BLaER1 treated with 17β-estradiol and CSF1 and Interleukin-3, amounts not matched to agents 10 nM and 100 nM (cell line): ENCODE data around the gene TMEM247.

ENCODE experiments used
- H3K27ac ChIP-seq, 11 experiments: shearing (Covaris generic); formaldehyde crosslinking; 2 replicates each; pipeline ENCODE4 v1.8.1; 2022
- H3K27me3 ChIP-seq, 11 experiments: shearing (Covaris generic); formaldehyde crosslinking; 2 replicates each; pipeline ENCODE4 v1.8.1; 2022
- H3K36me3 ChIP-seq, 11 experiments: shearing (Covaris generic); formaldehyde crosslinking; 2 replicates each; pipeline ENCODE4 v1.8.1; 2022
- H3K4me1 ChIP-seq, 10 experiments: shearing (Covaris generic); formaldehyde crosslinking; 2 replicates each; pipeline ENCODE4 v1.8.1; 2022
- H3K4me2 ChIP-seq, 11 experiments: shearing (Covaris generic); formaldehyde crosslinking; 2 replicates each; pipeline ENCODE4 v1.8.1; 2022
- H3K4me3 ChIP-seq, 10 experiments: shearing (Covaris generic); formaldehyde crosslinking; 2 replicates each; pipeline ENCODE4 v1.8.1; 2022
- H3K9ac ChIP-seq, 11 experiments: shearing (Covaris generic); formaldehyde crosslinking; 2 replicates each; pipeline ENCODE4 v1.8.1; 2022
- H3K9me3 ChIP-seq, 11 experiments: shearing (Covaris generic); formaldehyde crosslinking; replicated peaks in 1 of 11; 2 replicates each; pipeline ENCODE4 v1.8.1; 2022
- H4K20me1 ChIP-seq, 11 experiments: shearing (Covaris generic); formaldehyde crosslinking; 2 replicates each; pipeline ENCODE4 v1.8.1; 2022
- Cebpa-rat ChIP-seq, 11 experiments: shearing (Covaris generic); IDR thresholded peaks; 2 replicates each; pipeline ENCODE4 v1.8.1; 2022

TMEM247 gene

GRCh38 chr2:46508312-46508711 is 28.9 kb downstream of the TMEM247 start:
- no peaks in the 10 kb centered on the region for H3K27me3 ChIP-seq
- H3K36me3 ChIP-seq = no peaks in the 10 kb centered on the region
- H3K4me3 ChIP-seq = no peak overlapping the region
- peaks cover 0 to 22% (median 8%) of the 10 kb centered on the region in 10 experiments; a peak in 13 of 20 replicates for H3K4me1 ChIP-seq
- no peak overlapping the region for H3K27ac ChIP-seq
- TF ChIP-seq Cebpa-rat (IDR thresholded peaks at IDR 0.05) = no peak
- no peaks in the 10 kb centered on the region for H4K20me1 ChIP-seq
- H3K4me2 ChIP-seq = no peak overlapping the region
- H3K9ac ChIP-seq = no peak overlapping the region
- H3K9me3 ChIP-seq = peaks cover 0 to 13% (median 5%) of the 10 kb centered on the region in 11 experiments; a peak in 16 of 22 replicates

DNA sequence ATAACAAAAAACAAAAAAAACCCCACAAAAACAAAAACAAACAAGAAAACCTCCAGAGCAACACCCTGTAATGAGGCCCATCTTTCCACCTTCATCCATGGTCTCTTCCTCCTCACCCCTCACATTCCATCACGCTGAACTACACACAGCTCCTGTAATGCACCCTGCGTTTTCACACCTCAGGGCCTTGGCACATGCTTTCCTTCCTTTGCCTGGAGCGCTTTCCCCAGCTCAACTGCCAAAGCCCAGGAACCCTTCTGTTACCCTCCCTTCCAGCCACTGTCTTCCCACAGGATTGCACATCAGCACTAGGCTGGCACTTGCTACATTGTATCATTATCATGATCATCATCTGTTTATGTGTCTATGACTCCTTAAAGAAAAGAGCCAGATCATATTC is 29.4 kb downstream of the TMEM247 start:
- H3K36me3 ChIP-seq = no peaks in the 10 kb centered on the region; a peak in 1 of 22 replicates
- no peak overlapping the region for H3K4me3 ChIP-seq
- H3K27me3 ChIP-seq = no peaks in the 10 kb centered on the region
- peaks cover 0 to 18% (median 8%) of the 10 kb centered on the region in 10 experiments; a peak in 13 of 20 replicates for H3K4me1 ChIP-seq
- no peaks in the 10 kb centered on the region for H4K20me1 ChIP-seq
- no peak for TF ChIP-seq Cebpa-rat (IDR thresholded peaks at IDR 0.05)
- peaks cover 3 to 17% (median 10%) of the 10 kb centered on the region in 11 experiments; a peak in 19 of 22 replicates for H3K9me3 ChIP-seq
- no peak overlapping the region for H3K9ac ChIP-seq
- no peak overlapping the region for H3K27ac ChIP-seq
- H3K4me2 ChIP-seq = no peak overlapping the region

DNA sequence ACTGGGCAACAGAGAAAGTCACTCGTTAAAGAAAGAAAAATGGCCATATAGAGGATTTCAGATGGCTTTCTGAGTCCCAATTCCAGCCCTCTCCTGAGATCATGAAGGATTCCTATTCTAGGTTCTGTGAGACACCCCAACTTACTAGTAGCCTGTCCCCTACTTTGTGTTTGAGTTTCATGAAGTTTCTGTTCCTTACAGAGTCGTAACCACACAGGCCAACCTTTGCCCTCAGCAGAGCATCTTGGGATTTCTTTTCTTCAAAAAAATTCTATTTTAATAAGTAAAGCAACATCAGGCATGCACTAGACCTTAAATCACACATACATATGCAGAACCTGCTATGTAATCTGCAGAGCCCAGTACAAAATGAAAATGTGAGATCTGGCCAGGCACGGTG is 30.4 kb downstream of the TMEM247 start:
- Histone ChIP-seq H3K9me3 (peaks cover 13 to 28% (median 20%) of the 10 kb centered on the region in 11 experiments), H3K9ac (no peak overlapping the region), H3K27me3 (no peaks in the 10 kb centered on the region), H3K4me2 (no peak overlapping the region), H3K4me3 (no peak overlapping the region), H4K20me1 (no peaks in the 10 kb centered on the region), H3K4me1 (peaks cover 0 to 13% (median 7%) of the 10 kb centered on the region in 10 experiments; a peak in 12 of 20 replicates), H3K36me3 (peaks cover 0 to 6% (median 0%) of the 10 kb centered on the region in 11 experiments; a peak in 1 of 22 replicates), H3K27ac (no peak overlapping the region)
- TF ChIP-seq Cebpa-rat (IDR thresholded peaks at IDR 0.05) = no peak

- Histone ChIP-seq H3K9me3 (peaks cover 22 to 37% (median 29%) of the 10 kb centered on the region in 11 experiments), H3K4me1 (peaks cover 0 to 13% (median 7%) of the 10 kb centered on the region in 10 experiments; a peak in 12 of 20 replicates), H3K27ac (no peak overlapping the region), H3K9ac (no peak overlapping the region), H3K4me2 (no peak overlapping the region), H3K36me3 (peaks cover 0 to 6% (median 0%) of the 10 kb centered on the region in 11 experiments; a peak in 1 of 22 replicates), H3K27me3 (no peaks in the 10 kb centered on the region), H3K4me3 (no peak overlapping the region), H4K20me1 (no peaks in the 10 kb centered on the region)
- no peak for TF ChIP-seq Cebpa-rat (IDR thresholded peaks at IDR 0.05)
These were observed 31.3 kb downstream of the TMEM247 start for GRCh38 chr2:46510598-46511177.

GRCh38 chr2:46512185-46512584 is 32.8 kb downstream of the TMEM247 start:
- Histone ChIP-seq H3K9me3 (peaks cover 37 to 52% (median 44%) of the 10 kb centered on the region in 11 experiments), H3K4me1 (peaks cover 0 to 12% (median 0%) of the 10 kb centered on the region in 10 experiments; a peak in 7 of 20 replicates), H3K4me3 (no peak overlapping the region), H4K20me1 (no peaks in the 10 kb centered on the region), H3K4me2 (peak overlapping the region in 3 of 11 experiments; percentile 0 to 42 (median 10); a peak in 4 of 22 replicates), H3K36me3 (peaks cover 0 to 11% (median 0%) of the 10 kb centered on the region in 11 experiments; a peak in 1 of 22 replicates), H3K9ac (no peak overlapping the region), H3K27ac (no peak overlapping the region), H3K27me3 (no peaks in the 10 kb centered on the region)
- TF ChIP-seq Cebpa-rat (IDR thresholded peaks at IDR 0.05) = no peak

- H3K4me2 ChIP-seq = no peak overlapping the region
- H3K4me3 ChIP-seq = no peak overlapping the region
- TF ChIP-seq Cebpa-rat (IDR thresholded peaks at IDR 0.05) = no peak
- H3K27ac ChIP-seq = no peak overlapping the region
- H4K20me1 ChIP-seq = no peaks in the 10 kb centered on the region
- peaks cover 41 to 57% (median 51%) of the 10 kb centered on the region in 11 experiments for H3K9me3 ChIP-seq
- peaks cover 0 to 22% (median 0%) of the 10 kb centered on the region in 10 experiments; a peak in 8 of 20 replicates for H3K4me1 ChIP-seq
- no peak overlapping the region for H3K9ac ChIP-seq
- peaks cover 0 to 11% (median 0%) of the 10 kb centered on the region in 11 experiments; a peak in 1 of 22 replicates for H3K36me3 ChIP-seq
- H3K27me3 ChIP-seq = no peaks in the 10 kb centered on the region
These were observed 35.4 kb downstream of the TMEM247 start for GRCh38 chr2:46514738-46515137.

- Histone ChIP-seq H3K4me3 (no peak overlapping the region), H3K4me1 (peaks cover 0 to 36% (median 0%) of the 10 kb centered on the region in 10 experiments; a peak in 6 of 20 replicates), H4K20me1 (no peaks in the 10 kb centered on the region), H3K9ac (no peak overlapping the region), H3K27me3 (no peaks in the 10 kb centered on the region), H3K9me3 (peaks cover 41 to 55% (median 50%) of the 10 kb centered on the region in 11 experiments), H3K27ac (no peak overlapping the region), H3K36me3 (peaks cover 0 to 11% (median 0%) of the 10 kb centered on the region in 11 experiments; a peak in 1 of 22 replicates), H3K4me2 (no peak overlapping the region)
- TF ChIP-seq Cebpa-rat (IDR thresholded peaks at IDR 0.05) = no peak
These were observed 38.1 kb downstream of the TMEM247 start for GRCh38 chr2:46517485-46517884.

GRCh38 chr2:46518861-46519260 is 39.5 kb downstream of the TMEM247 start:
- Histone ChIP-seq H4K20me1 (no peaks in the 10 kb centered on the region), H3K9me3 (peaks cover 36 to 42% (median 41%) of the 10 kb centered on the region in 11 experiments), H3K27me3 (no peaks in the 10 kb centered on the region), H3K36me3 (peaks cover 0 to 11% (median 0%) of the 10 kb centered on the region in 11 experiments; a peak in 1 of 22 replicates), H3K4me1 (peaks cover 0 to 35% (median 0%) of the 10 kb centered on the region in 10 experiments; a peak in 6 of 20 replicates), H3K27ac (no peak overlapping the region), H3K9ac (no peak overlapping the region), H3K4me2 (peak overlapping the region in 1 of 11 experiments; percentile 37; a peak in 2 of 22 replicates), H3K4me3 (no peak overlapping the region)
- TF ChIP-seq Cebpa-rat (IDR thresholded peaks at IDR 0.05) = no peak

- H3K27me3 ChIP-seq = no peaks in the 10 kb centered on the region
- TF ChIP-seq Cebpa-rat (IDR thresholded peaks at IDR 0.05) = no peak
- peaks cover 0 to 11% (median 0%) of the 10 kb centered on the region in 11 experiments; a peak in 1 of 22 replicates for H3K36me3 ChIP-seq
- H3K9me3 ChIP-seq = peaks cover 32 to 38% (median 36%) of the 10 kb centered on the region in 11 experiments
- H3K4me3 ChIP-seq = no peak overlapping the region
- H3K9ac ChIP-seq = no peak overlapping the region
- no peak overlapping the region for H3K27ac ChIP-seq
- peaks cover 0 to 36% (median 0%) of the 10 kb centered on the region in 10 experiments; a peak in 6 of 20 replicates for H3K4me1 ChIP-seq
- peak overlapping the region in 1 of 11 experiments; percentile 37; a peak in 2 of 22 replicates for H3K4me2 ChIP-seq
- no peaks in the 10 kb centered on the region for H4K20me1 ChIP-seq
These were observed 39.9 kb downstream of the TMEM247 start for GRCh38 chr2:46519265-46519664.
